Body of pancreas (tissue), 4 donors: ENCODE results near the gene ASTN2.

Experiments used
- POLR2A ChIP-seq, 3 donors: fragments of 450-650 bp; IDR thresholded peaks; one replicate each; pipeline ENCODE4 v1.6.1; 2016; ENCODE audit warnings: antibody characterized with exemption in 3 of 3, mild to moderate bottlenecking in 2 of 3
- TF ChIP-seq, protein P1 (sequence below), 7 experiments: fragments of 450-650 bp in 4 of 7; fragments of 200-600 bp in 3 of 7; sonication (generic) in 3 of 7; IDR thresholded peaks; one replicate each; pipeline ENCODE4 v1.5.1; 2016 to 2019; ENCODE audit warnings: antibody characterized with exemption in 7 of 7

DNA sequence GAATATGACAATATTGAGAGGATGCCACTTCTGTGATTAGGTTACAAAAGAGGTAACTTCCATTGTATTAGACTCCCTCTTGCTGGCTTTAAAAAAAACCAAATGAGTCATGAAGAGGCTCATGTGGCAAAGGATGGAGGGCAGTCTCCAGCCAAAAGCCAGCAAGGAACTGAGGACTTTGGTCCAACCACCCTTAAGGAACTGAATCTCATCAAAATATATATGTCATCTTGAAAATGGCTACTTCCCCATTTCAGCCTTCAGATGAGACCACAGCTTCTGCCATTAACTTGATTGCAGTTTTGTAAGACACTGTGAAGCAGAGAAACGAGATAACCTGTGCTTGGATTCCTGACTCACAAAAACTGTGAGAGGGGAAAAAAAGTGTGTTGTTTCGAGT lies 743.3 kb downstream of the ASTN2 start:
- TF ChIP-seq, protein P1, sequence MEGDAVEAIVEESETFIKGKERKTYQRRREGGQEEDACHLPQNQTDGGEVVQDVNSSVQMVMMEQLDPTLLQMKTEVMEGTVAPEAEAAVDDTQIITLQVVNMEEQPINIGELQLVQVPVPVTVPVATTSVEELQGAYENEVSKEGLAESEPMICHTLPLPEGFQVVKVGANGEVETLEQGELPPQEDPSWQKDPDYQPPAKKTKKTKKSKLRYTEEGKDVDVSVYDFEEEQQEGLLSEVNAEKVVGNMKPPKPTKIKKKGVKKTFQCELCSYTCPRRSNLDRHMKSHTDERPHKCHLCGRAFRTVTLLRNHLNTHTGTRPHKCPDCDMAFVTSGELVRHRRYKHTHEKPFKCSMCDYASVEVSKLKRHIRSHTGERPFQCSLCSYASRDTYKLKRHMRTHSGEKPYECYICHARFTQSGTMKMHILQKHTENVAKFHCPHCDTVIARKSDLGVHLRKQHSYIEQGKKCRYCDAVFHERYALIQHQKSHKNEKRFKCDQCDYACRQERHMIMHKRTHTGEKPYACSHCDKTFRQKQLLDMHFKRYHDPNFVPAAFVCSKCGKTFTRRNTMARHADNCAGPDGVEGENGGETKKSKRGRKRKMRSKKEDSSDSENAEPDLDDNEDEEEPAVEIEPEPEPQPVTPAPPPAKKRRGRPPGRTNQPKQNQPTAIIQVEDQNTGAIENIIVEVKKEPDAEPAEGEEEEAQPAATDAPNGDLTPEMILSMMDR (IDR thresholded peaks at IDR 0.05) = no peak
- no peak for TF ChIP-seq POLR2A (IDR thresholded peaks at IDR 0.05)
